Measurements from ENCODE around the gene VIL1. TPM values are rescaled to one million over a fixed set of nuclear protein-coding genes. Genes with fewer than 3 reads are reported as not detected.

Gene VIL1
- polyA plus RNA-seq, 1 donor (not counting 4 experiments of a cell fraction or from before 2014, with no cell fraction given): not detected

- peak overlapping the region; percentile 66 for H3K4me2 ChIP-seq (ENCODE audit: control insufficient read depth, extremely low read depth, insufficient read depth, low read depth, low read length)
- peaks cover 5% of the 10 kb centered on the region for H3K27me3 ChIP-seq (ENCODE audit: control insufficient read depth, extremely low read depth, insufficient read depth, low read length)
- no peaks in the 10 kb centered on the region for H4K20me1 ChIP-seq (ENCODE audit: control insufficient read depth, extremely low read depth, insufficient read depth, low read length)
- peak; percentile 52 for FAIRE-seq
- no peak for DNase-seq (ENCODE audit: low read depth, low spot score)
- H2AFZ ChIP-seq (ENCODE audit: control insufficient read depth, low read length): peak overlapping the region; percentile 75
- TF ChIP-seq, protein P1, sequence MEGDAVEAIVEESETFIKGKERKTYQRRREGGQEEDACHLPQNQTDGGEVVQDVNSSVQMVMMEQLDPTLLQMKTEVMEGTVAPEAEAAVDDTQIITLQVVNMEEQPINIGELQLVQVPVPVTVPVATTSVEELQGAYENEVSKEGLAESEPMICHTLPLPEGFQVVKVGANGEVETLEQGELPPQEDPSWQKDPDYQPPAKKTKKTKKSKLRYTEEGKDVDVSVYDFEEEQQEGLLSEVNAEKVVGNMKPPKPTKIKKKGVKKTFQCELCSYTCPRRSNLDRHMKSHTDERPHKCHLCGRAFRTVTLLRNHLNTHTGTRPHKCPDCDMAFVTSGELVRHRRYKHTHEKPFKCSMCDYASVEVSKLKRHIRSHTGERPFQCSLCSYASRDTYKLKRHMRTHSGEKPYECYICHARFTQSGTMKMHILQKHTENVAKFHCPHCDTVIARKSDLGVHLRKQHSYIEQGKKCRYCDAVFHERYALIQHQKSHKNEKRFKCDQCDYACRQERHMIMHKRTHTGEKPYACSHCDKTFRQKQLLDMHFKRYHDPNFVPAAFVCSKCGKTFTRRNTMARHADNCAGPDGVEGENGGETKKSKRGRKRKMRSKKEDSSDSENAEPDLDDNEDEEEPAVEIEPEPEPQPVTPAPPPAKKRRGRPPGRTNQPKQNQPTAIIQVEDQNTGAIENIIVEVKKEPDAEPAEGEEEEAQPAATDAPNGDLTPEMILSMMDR (optimal IDR thresholded peaks at IDR 0.05 in 1 of 3, IDR thresholded peaks at IDR 0.05 in 1 of 3, conservative IDR thresholded peaks at IDR 0.05 in 1 of 3; ENCODE audit: extremely low read depth in 1 of 3, insufficient read depth in 2 of 3, low read length in 3 of 3): no peak
- no peak for TF ChIP-seq EZH2 (IDR thresholded peaks at IDR 0.05; ENCODE audit: low read length)
- H3K36me3 ChIP-seq (ENCODE audit: control insufficient read depth in 2 of 2, extremely low read depth in 1 of 2, insufficient read depth in 2 of 2, low read length in 2 of 2): no peaks in the 10 kb centered on the region
- no peaks in the 10 kb centered on the region for H3K9me3 ChIP-seq (ENCODE audit: control insufficient read depth, low read depth, low read length)
- dilution Hi-C loops (cut with MboI; ENCODE audit: extremely low pct_ligation_motif_present, low sequenced_read_pairs): no loop called here
- no peak overlapping the region for H3K27ac ChIP-seq (ENCODE audit: control insufficient read depth, insufficient read depth, low read length)
- H3K4me3 ChIP-seq (ENCODE audit: control insufficient read depth in 2 of 3, extremely low read depth in 1 of 3, insufficient read depth in 2 of 3, low read depth in 1 of 3, low read length in 3 of 3): peak overlapping the region; percentile 1 to 55 (median 18)
- H3K9me1 ChIP-seq (ENCODE audit: control insufficient read depth, extremely low read depth, insufficient read depth, low read length): no peaks in the 10 kb centered on the region
- peaks cover 16% of the 10 kb centered on the region for H3K4me1 ChIP-seq (ENCODE audit: control insufficient read depth, extremely low read depth, insufficient read depth, low read length)
- H3K79me2 ChIP-seq (ENCODE audit: control insufficient read depth, insufficient read depth, low read length): no peaks in the 10 kb centered on the region
- peak overlapping the region; percentile 15 for H3K9ac ChIP-seq (ENCODE audit: control insufficient read depth, extremely low read depth, insufficient read depth, low read length)
Measured at GRCh38 chr2:218387369-218388194, 31.3 kb upstream of the VIL1 start.

DNA sequence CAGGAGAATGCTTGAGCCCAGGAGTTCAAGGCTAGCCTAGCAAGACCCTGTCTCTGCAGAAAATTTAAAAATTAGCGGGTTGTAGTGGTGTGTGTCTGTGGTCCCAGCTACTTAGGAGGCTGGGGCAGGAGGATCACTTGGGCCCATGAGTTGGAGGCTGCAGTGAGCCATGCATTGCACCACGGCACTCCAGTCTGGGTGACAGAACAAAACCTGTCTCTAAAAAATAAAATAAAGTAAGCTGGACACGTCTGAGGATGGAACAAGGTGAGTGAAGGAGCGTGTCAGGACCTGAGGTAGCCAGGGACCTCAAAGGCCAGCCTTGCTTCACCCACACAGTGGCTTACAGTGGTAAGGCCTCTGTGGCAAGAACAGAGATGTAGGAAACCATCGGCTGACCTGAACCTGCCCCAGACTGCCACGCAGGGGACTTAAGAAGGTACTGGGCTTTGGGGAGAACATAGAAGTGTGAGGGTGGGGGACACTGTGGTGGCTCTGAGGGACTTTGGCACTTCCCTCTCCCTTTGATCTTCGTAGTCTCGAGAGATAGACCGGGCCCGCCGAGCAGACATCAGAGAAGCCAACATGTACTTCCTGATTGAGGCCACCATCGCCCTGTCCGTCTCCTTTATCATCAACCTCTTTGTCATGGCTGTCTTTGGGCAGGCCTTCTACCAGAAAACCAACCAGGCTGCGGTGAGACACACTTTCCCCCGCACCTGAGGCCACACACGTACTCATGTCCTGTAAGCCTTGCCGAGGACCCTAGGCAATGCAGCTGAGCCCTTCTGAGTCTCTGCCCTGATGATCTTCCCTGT lies 29.4 kb upstream of the VIL1 start:
- Histone ChIP-seq H3K27me3 (ENCODE audit: control insufficient read depth, extremely low read depth, insufficient read depth, low read length) (no peaks in the 10 kb centered on the region), H3K27ac (ENCODE audit: control insufficient read depth, insufficient read depth, low read length) (no peak overlapping the region), H3K36me3 (ENCODE audit: control insufficient read depth in 2 of 2, extremely low read depth in 1 of 2, insufficient read depth in 2 of 2, low read length in 2 of 2) (no peaks in the 10 kb centered on the region), H3K4me2 (ENCODE audit: control insufficient read depth, extremely low read depth, insufficient read depth, low read depth, low read length) (no peak overlapping the region), H3K9ac (ENCODE audit: control insufficient read depth, extremely low read depth, insufficient read depth, low read length) (no peak overlapping the region), H3K4me3 (ENCODE audit: control insufficient read depth in 2 of 3, extremely low read depth in 1 of 3, insufficient read depth in 2 of 3, low read depth in 1 of 3, low read length in 3 of 3) (no peak overlapping the region), H2AFZ (ENCODE audit: control insufficient read depth, low read length) (no peak overlapping the region), H3K9me3 (ENCODE audit: control insufficient read depth, low read depth, low read length) (no peaks in the 10 kb centered on the region), H3K4me1 (ENCODE audit: control insufficient read depth, extremely low read depth, insufficient read depth, low read length) (peaks cover 7% of the 10 kb centered on the region), H4K20me1 (ENCODE audit: control insufficient read depth, extremely low read depth, insufficient read depth, low read length) (no peaks in the 10 kb centered on the region), H3K79me2 (ENCODE audit: control insufficient read depth, insufficient read depth, low read length) (no peaks in the 10 kb centered on the region), H3K9me1 (ENCODE audit: control insufficient read depth, extremely low read depth, insufficient read depth, low read length) (no peaks in the 10 kb centered on the region)
- dilution Hi-C loops (cut with MboI; ENCODE audit: extremely low pct_ligation_motif_present, low sequenced_read_pairs): no loop called here
- DNase-seq (ENCODE audit: low read depth, low spot score) (no peak), FAIRE-seq (no peak)
- no peak for TF ChIP-seq EZH2 (IDR thresholded peaks at IDR 0.05; ENCODE audit: low read length)
